Uterus (tissue), 4 donors: ENCODE measurements around the gene GREB1. TPM values are rescaled to one million over a fixed set of nuclear protein-coding genes. Genes with fewer than 3 reads are reported as not detected.

ENCODE experiments used
- DNase-seq, 2 donors: peaks; one replicate each; pipeline ENCODE4 v3.0.0-alpha.2; 2019 to 2020
- H3K27ac ChIP-seq, 2 donors: fragments of 200-600 bp; sonication (generic); 1 replicate in 1 of 2; 2 replicates in 1 of 2; pipeline ENCODE4 v1.5.1; 2016 to 2018
- H3K27me3 ChIP-seq, 2 donors: fragments of 200-600 bp; sonication (generic); one replicate each; pipeline ENCODE4 v1.5.1; 2018 to 2019; ENCODE audit warnings: control low read depth in 1 of 2
- H3K36me3 ChIP-seq, 2 donors: fragments of 200-600 bp; sonication (generic); one replicate each; pipeline ENCODE4 v1.5.1; 2019; ENCODE audit warnings: control low read depth in 1 of 2
- H3K4me1 ChIP-seq, 2 donors: fragments of 200-600 bp; sonication (generic); one replicate each; pipeline ENCODE4 v1.5.1; 2018 to 2019; ENCODE audit warnings: control low read depth in 1 of 2
- H3K4me3 ChIP-seq, 2 donors: fragments of 200-600 bp; sonication (generic); 1 replicate in 1 of 2; 2 replicates in 1 of 2; pipeline ENCODE4 v1.5.1; 2018 to 2019; ENCODE audit warnings: mild to moderate bottlenecking in 1 of 2
- H3K9me3 ChIP-seq, 2 donors: fragments of 200-600 bp; sonication (generic); one replicate each; pipeline ENCODE4 v1.5.1; 2019; ENCODE audit warnings: control low read depth in 1 of 2
- CTCF ChIP-seq, 4 experiments: fragments of 200-600 bp in 2 of 4; fragments of 450-650 bp in 2 of 4; sonication (generic) in 2 of 4; IDR thresholded peaks; one replicate each; pipeline ENCODE4 v1.5.1; 2016 to 2019; ENCODE audit warnings: antibody characterized with exemption in 4 of 4, mild to moderate bottlenecking in 2 of 4, moderate library complexity in 1 of 4
- POLR2A ChIP-seq, 2 donors: fragments of 450-650 bp; IDR thresholded peaks; one replicate each; pipeline ENCODE4 v1.6.1; 2016; ENCODE audit warnings: antibody characterized with exemption in 2 of 2, mild to moderate bottlenecking in 1 of 2, moderate library complexity in 1 of 2
- intact Hi-C: fragments of 100-400 bp; cut with DNase I; formaldehyde crosslinking; loops from one replicate; pipeline ENCODE4 v1.15.1; 2023; ENCODE audit warnings: low total_unique reads
- total RNA-seq, 4 donors: library from RNA; depleted of rRNA in 3 of 4; stranded (reverse); fragments of >200 nt in 3 of 4; gene quantifications; one replicate each; pipeline versions ENCODE4 v1.1.0 to v1.2.4, GENCODE V29; 2014 to 2023
- donor health status: DM: yes; HTN: yes; CAD: no.

The GREB1 gene
- total RNA-seq, 4 donors from 2014 or later = 20.3 to 166 (median 78.8) TPM

DNA sequence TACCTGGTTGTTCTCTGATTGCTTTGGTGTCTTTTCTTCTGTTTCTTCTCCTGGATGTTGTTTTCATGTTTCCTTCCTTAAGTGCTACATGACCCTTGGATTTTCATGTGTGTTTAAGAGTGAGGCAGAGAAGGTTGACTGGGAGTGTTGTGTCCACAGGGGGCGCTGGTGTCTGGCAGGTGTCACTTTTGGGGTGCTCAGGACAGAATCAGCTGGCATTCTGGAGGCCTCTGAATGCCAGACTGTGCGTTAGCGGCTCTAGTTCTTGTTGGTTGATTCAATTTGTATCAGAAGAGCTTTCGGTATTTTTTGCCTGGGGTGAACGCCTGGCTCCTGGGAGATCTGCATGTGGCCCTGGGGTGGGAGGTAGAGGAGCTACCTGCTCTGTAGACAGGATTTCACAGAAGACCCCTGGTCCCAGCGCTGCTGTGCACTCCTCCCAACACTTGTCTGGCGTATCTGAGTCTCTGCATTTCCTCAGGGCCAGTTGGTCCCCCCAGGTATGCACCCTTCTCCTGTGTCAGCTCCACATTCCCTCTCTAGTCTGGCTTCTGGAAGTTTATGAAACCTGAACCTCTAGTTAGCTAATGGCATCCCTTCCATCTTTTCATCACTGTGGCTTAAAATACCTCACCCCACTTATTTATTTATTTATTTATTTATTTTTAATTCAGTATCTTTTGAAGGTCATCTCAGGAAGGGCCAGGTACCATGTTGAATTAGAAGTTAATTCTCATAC lies 1.1 kb downstream of the GREB1 start:
- no peak for DNase-seq
- TF ChIP-seq POLR2A (IDR thresholded peaks at IDR 0.05) = no peak
- no peak for TF ChIP-seq CTCF (IDR thresholded peaks at IDR 0.05)
- no peaks in the 10 kb centered on the region for H3K36me3 ChIP-seq
- H3K4me3 ChIP-seq = no peak overlapping the region
- H3K27ac ChIP-seq = peak overlapping the region; percentile 54 to 78
- H3K27me3 ChIP-seq = no peaks in the 10 kb centered on the region
- no peaks in the 10 kb centered on the region for H3K9me3 ChIP-seq
- intact Hi-C loops = no loop called here
- no peaks in the 10 kb centered on the region for H3K4me1 ChIP-seq

DNA sequence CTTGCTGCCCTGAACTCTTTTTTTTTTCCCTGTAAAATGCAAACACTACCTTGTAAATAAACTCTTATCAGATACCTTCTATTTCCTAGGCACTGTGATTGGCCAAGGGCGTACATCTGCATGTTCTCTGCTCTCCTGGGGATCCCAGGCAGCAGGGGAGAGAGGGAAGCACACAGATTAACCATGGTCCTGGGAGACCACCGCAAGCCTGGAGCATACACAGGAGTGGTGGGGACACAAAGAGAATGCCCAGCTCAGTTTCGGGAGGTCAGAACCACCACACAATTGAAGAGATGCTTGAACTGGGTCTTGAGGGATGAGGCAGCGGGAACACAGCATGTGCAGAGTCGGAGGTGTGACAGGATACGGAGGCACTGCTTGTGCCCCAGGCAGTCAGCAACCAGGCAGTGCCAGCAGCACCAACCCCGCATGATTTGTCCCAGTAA lies 2.1 kb downstream of the GREB1 start:
- peak overlapping the region; percentile 54 to 60 for H3K27ac ChIP-seq
- intact Hi-C loops = no loop called here
- no peaks in the 10 kb centered on the region for H3K9me3 ChIP-seq
- H3K4me1 ChIP-seq = no peaks in the 10 kb centered on the region
- DNase-seq = no peak
- H3K27me3 ChIP-seq = no peaks in the 10 kb centered on the region
- H3K4me3 ChIP-seq = no peak overlapping the region
- no peaks in the 10 kb centered on the region for H3K36me3 ChIP-seq
- TF ChIP-seq POLR2A (IDR thresholded peaks at IDR 0.05) = no peak
- no peak for TF ChIP-seq CTCF (IDR thresholded peaks at IDR 0.05)

GRCh38 chr2:11537951-11538350 lies 4.1 kb downstream of the GREB1 start:
- no peaks in the 10 kb centered on the region for H3K36me3 ChIP-seq
- H3K27ac ChIP-seq = peak overlapping the region; percentile 62 to 68
- no peaks in the 10 kb centered on the region for H3K9me3 ChIP-seq
- intact Hi-C loops = no loop called here
- TF ChIP-seq CTCF (IDR thresholded peaks at IDR 0.05) = no peak
- no peak for TF ChIP-seq POLR2A (IDR thresholded peaks at IDR 0.05)
- H3K27me3 ChIP-seq = no peaks in the 10 kb centered on the region
- no peak for DNase-seq
- H3K4me1 ChIP-seq = no peaks in the 10 kb centered on the region
- H3K4me3 ChIP-seq = no peak overlapping the region

DNA sequence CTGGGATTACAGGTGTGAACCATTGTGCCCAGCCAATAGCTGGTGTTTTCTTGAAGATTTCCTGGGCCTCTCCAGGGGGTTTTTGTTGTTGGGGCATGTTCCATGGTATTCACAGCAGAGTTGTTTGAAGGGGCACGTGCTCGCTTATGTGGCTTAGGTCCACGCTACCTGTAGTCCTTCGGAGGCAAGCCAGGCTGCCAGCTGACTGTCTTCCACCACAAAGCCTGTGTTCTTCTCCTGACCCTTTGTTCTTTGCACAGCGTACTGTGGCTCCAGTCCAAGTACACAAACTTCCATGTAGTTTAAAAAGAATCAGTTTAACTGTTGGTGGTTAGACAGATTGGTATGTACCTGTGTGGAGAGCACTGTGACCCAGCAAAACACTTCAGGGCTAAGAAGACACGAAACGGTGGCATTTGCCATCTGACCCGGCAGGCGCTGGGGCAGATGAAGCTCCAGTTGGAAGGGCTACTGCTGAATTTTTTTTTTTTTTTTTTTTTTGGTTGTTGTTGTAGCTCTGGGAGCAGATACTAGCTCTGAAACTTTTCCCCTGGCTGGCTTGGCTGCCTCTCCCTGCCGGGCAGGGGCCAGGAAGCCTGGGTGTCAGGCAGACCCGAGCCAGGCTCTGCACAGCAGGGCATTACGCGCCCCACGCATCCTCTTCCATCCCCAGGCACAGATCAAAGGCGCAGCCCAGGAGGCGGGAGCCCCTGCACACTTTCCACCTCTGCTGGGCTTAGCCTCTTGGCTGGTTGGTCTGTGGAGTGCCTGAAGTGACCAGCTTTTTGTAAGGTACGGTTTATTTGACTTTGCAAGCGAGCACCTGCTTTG lies 5.7 kb downstream of the GREB1 start:
- TF ChIP-seq POLR2A (IDR thresholded peaks at IDR 0.05) (no peak), CTCF (IDR thresholded peaks at IDR 0.05) (no peak)
- H3K27ac ChIP-seq = peak overlapping the region; percentile 73 to 91
- peak; percentile 74 to 85 for DNase-seq
- no peaks in the 10 kb centered on the region for H3K27me3 ChIP-seq
- H3K4me3 ChIP-seq = peak overlapping the region; percentile 30 to 37
- no peaks in the 10 kb centered on the region for H3K4me1 ChIP-seq
- intact Hi-C loops = no loop called here
- H3K9me3 ChIP-seq = no peaks in the 10 kb centered on the region
- no peaks in the 10 kb centered on the region for H3K36me3 ChIP-seq
